NCI-H345 (cell line): Measurements from ENCODE around the gene CERKL.

Source experiments
- DNase-seq: peaks from one replicate; lab custom pipeline; 2025; lab: John Stamatoyannopoulos, UW

CERKL gene

DNA sequence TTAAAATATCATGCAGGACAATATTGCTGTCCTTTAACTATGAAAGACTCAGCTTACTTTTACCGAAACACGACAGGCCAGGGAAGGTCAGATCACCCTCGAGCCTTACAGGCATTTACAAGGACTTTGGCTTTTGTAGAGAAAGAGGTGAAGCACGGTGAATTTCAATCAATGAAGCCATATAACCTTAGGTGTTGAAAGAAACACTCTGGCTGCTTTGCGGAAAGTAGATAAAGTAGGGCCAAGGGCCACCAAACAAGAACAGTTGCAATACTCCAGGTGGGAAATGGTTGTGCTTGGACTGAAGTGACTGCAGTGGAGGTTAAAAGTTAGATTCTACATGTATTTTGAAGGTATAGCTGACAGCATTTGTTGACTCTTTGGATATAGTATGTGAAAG is 80.5 kb downstream of the CERKL start:
- no peak for DNase-seq

DNA sequence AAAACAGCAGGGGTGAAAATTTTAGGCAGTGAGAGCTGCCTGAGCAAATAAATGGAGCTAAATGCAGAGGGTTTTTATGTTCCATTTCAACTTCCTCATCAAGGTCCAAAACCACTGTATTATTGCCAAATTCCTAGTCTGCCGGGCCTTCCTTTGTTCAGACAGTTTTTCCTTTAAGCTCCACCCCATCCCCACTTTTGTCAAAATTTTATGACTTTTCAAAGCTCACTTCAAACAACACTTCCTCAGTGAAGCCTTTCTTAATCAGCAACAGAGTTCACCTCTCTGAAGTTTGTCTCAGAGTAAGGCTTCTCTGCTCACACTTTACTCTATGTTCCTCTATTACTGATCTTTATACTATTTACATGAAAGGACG is 81.3 kb downstream of the CERKL start:
- DNase-seq = peak; percentile 7

DNA sequence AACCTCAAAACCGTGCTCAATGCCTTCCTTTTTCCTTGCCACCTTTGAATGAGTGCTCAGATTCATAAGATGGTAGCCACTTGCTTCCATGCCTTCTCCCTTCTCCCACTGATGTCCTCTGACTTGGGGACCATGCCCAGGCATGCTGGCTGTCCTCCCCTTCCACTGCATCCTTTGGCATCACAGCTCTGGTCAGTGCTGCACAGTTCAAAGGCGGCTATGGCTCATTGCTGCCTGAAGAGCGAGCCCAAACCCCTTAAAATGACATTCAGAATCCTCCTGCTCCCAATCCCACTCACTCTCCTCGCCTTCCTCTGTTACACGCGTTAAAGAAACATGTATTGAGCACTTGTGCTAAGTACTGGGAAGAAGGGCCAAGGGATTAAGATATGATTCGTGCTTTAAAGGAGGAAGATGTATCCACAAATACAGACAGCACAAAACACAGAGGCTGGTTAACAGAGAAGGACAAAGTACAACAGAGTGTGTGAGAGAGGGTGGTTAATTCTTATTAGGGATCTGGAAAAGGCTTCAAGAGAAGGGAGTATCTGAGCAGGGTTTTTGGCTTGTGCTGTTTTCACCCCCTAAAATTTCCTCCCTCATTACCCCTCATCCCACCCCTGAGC is 81.8 kb downstream of the CERKL start:
- no peak for DNase-seq

DNA sequence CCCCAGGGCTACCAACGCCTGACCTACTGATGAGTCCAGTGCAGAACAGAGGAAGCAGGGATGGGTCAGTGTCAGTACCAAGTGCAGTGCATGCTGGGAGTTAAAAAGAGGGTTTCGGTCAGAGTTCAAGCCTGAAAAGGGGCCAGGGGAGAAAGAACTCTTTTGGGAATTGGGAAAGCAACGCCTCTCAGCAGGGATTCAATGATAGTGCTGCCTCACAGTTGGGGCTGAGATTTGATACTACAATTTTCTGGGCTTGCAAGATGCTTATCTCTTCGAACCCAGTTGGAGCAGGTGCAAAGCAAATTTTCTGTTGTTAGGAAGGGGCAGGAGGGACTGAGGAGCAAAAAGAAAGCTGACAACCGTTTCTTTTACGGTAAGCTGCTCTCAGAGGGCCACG is 82.6 kb downstream of the CERKL start:
- peak; percentile 80 for DNase-seq

DNA sequence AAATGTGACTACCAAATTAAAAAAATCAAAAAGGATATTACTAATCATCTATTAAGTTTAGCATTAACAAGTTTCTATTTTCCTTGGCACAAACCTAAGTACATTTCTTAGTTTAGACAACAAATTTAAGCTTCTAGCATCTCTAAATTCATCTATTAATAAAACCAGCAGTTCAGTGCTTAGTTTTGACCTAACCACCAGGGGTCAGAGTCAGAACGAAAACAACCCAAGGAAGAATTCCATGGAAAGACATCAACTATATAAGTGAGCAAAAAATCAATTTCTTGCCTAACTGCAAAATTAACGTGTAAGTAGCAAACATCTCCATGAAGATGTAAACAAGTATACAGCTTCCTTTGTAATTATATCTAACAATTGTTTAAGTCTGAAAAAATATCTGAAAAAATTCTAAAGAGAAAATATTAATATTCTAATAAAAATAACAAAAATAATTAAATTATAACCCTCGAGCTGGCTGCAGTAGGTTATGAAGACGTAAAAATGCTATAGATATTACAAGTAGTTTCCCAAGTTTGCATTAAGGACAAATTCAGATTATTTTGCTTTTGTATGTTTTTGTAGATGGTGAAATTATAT is 83.7 kb downstream of the CERKL start:
- peak; percentile 54 for DNase-seq

DNA sequence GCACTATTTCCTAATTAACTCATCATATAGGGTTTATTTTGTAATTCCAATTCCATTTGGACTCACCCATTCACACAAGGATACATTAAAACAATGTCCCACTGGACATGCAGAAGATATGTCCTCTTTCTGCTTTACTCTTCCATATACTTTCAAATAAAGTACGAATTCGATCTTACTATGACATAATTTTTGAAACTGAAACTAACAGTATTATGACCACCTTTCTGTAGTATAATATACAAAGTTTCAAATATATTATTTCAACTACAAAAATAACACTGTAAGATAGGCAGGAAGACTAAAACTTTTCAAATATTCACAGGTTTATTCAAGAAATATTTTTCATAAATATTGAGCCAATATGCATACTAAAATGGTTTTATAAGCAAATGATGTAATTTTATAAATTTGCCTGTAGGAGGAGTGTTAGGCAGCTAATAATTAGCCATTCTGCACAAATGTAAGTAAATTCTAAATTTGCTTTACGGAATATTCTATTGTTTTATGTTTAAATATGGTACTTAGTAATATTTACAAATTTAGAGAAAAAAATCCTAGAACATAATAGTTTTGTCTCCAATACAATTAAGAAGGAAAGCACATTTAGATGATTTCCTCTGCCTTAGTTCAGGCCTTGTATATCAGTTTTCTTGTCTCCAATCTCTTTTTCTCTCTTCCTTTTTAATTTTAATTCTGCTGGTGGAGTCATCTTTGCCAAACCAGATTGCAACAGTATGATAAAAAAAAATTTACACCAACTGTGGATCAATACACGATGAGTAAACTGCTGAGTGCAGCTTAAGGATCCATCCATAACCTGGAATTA is 85.9 kb downstream of the CERKL start:
- no peak for DNase-seq

DNA sequence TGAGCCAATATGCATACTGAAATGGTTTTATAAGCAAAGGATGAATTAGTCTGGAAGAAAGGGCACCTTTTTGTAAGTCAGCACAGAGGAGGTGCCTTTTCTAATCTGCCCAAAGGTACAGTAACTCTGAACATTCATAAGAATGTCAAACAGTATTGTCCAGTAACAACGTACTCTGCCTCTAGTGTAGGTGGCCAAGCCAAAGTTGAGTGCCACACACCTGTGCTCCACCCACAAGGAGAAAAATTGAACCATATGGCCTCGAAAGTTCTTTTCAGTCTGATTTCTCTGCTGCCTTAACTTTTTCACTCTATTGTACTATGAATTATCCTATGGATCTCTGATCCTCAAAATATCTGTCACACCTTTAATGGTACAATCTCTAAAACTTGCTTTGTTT is 86.8 kb downstream of the CERKL start:
- no peak for DNase-seq

DNA sequence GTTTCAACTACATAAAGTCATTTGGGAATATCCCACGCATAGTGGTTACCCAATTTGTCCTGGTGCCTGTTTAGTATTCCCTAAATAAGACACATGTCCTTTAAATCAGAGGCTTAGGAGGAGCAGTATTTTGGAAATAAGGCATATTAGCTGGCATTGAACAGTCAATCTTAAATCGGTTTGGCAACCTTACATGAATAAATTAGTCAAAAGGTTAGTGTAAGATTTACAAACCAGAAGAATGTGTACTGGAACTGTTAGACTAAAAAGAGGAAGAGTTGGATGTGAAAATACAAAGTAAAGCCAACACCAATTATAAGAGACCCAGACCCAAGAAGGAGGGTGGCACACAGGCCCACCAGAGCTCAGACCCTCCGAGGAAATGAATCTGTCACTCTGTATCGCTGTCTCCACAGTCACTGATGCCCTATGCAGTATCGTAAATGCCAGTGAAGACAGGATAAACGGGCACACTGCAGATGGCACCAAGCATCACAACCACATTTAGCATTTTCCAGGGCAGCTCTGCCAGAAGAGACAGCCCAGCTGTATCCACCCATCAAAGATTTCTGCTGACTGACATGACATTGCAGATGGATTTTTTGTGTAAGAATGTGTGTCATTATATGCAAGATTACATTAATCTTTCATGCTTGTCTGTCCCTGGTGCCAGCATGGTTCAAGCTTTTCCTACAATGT is 90.4 kb downstream of the CERKL start:
- no peak for DNase-seq

DNA sequence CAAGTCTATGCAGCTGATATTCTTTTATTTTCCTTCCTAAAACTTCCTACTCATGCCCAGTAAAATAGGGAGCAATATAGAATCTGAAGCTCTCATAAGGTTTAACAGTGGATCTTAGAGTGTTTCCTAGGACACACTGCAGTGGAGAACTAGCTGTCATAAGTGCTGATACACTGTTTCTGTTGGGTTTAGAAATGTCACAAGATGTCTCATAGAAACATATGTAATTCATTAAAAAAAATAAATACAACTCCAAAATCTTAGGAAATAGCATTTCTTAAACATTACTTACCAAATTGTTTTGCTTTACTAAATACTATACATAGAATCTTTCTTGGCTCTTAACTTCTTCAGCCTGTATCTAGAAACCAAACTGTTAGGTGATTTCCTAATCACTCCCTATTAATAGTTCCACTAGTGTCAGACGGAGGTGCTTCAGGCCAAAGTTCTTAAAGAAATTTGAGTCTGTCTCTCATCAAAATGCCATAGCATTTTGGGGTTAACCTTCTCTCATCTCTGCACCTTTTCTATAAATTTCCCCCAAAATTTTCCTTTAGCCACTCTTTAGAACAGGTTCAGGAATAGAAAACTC is 93.7 kb downstream of the CERKL start:
- DNase-seq = no peak

DNA sequence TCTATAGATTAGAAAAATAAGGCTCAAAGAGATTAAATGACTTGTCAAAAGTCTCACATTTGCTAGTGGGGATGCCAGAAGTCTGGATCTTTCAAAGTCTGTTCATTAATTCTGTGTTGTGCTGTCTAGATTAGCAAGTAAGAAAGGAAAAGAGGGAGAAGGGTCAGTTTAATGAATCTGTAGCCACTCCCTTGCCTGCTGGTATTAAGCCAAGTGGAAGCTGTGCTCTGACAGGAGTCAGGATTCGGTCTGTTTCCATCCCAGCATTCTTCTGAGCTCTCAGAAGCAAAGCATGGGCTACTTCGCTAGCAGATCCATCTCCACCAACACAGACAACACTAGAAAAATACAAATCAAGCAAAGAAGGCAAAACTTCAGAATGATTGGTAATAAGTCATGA is 98.5 kb downstream of the CERKL start:
- DNase-seq = no peak

DNA sequence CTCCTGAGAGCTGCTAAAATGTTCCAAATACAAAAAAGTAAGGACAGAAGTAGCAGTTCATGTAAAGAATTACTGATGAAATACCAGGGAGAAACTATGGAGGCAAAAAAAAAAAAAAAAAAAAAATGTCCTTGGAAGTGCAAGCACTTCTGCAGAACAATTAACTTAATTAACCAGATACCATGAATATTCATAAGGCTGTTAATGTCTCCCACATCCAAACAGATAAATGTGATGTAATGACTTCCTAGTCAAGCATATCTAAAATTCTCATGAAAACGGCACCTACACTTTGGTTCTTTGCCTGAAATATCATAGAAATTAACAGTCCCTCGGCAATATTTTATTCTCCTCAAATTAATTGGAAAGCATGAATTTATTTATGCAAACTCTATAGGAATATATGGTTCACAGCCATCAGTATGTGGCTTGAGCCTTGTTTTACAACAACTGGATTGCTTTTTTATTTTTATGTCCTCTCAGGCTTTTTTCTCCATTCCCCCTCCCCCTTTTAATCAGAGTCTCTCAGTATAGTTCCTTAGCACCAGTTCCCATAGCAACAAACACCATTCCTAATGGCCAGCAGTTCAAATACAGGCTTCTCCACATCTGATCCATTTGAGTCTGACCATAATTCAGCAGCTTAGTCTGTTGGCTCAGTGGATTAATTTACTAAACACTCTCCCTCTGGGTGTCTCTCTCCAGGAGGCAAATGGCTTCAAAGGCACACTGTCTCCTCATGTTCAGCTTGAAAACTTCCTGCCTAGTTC is 102.7 kb downstream of the CERKL start:
- peak; percentile 11 for DNase-seq

DNA sequence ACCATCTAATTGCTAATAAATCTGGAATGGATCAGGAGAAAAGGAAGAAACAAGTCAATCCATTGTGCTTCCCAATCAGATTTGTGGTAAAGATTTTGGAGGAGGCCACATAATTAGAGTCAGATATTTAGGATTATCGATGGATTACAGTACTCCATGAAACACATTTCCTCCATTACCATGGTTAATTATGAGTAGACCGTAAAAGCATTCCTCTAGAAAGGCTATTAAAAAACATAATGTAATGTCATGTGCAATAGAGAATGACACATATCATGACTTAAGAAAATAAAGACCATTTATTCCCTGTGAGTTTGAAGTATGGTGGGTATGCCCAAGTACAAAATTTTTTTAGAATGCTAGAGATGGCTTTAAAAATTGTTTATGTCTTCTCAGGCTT is 103.7 kb downstream of the CERKL start:
- DNase-seq = no peak

DNA sequence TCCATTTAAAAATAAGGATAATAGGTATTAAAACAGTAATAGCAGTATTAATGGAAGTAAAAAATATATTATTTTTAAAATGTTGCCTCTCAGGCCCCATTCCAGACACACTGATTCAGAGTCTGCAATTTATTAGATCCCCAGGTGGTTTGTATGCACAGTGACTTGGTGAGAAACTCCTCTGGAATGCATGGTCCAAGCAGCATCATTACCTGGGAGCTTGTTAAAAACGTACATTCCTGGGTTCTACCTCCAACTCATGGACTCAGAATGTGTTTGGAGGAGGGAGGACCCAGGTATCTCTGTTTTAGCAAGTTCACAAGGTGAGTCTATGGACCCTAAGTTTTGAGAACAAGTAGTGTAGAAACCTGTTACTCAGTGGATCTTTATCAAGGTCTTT is 104.1 kb downstream of the CERKL start:
- no peak for DNase-seq

DNA sequence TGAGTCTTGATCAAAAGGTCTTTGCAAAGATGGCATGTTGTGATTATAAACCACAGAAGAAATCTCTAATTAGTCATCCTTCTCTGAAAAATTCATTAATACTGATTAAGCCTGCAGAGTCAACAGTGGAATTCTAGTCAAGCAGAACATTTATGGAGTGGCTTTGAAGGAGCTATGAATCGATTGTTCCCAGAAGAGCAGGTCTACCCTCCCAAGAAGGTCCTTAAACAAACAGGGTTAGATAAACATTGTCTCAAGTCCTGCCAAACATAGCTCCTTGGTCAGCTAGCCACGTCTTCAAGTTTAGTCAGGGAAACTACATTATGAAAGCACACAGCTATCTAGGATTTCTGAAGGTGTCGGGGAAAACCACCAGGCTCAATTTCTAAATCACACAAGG is 110.8 kb downstream of the CERKL start:
- no peak for DNase-seq

DNA sequence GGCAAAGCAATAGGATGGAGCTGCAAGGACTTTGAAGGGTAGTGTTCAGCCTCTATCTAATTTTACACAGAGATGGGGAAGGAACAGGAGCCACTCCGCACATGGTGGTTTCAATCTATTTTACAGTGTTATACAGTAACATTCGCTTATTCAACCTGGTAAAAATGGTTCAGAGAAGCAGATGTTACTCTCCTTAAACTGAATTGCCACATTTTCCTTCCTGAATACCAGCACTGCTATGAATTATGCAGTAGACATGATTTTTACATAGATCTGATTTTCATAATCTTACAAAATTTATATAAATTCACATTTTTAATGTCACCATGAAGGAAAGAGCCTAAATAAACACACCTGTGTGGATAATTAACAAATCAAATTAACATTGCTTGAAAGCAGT is 114.7 kb downstream of the CERKL start:
- DNase-seq = no peak

DNA sequence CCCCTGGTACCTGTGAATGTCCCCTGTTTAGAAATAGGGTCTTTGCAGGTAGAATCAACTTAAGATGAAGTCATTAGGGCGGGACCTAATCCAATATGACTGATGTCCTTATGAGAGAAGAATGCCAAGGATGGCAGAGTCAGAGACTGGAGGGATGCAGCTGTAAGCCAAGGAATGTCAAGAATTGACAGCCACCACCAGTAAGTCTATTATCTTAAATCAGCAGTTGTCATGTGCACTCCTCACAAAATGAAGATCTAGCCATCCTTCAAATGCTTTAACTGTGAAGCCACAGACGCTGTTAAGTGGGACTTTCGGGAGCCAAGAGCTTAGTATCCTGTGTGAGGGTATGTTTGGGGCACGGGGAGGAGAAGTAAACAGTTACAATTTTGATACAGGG is 116.5 kb downstream of the CERKL start:
- DNase-seq = no peak

DNA sequence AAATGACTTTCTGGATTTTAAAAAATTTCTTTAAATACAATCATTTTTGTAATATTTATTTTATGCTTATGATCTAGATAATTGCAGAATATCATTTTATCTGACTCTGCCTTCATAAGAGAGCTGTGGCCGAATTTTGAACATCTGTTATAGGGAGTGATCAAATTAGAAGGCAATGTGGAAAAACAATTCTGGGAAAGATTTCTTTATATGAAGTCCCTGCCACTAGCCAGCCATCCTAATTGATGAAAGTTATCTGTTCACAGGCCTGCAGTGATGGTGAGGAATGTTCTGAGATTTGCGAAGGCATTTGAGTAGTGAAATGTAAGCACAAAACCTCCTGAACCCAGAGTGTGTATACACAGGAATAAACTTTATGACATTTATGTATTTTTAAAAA is 120.2 kb downstream of the CERKL start:
- DNase-seq = no peak

DNA sequence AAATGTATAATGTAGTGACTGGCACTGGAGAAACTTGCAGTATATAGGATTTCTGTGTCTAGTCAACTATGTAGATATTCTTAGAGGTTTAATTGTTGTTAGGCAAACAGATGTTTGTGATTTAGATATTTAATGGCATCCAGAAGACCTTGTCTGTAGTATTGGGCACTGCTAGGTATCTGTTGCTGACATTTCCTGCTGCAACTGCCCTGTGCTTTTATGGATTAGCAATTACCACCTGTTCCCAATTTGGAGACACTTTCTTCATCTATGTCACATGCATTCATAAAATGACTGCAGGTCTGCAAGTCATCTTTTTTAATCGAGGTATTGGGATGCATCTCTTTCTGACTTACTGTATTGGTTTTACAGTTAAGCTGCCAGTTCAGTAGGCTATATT is 128.5 kb downstream of the CERKL start:
- no peak for DNase-seq

DNA sequence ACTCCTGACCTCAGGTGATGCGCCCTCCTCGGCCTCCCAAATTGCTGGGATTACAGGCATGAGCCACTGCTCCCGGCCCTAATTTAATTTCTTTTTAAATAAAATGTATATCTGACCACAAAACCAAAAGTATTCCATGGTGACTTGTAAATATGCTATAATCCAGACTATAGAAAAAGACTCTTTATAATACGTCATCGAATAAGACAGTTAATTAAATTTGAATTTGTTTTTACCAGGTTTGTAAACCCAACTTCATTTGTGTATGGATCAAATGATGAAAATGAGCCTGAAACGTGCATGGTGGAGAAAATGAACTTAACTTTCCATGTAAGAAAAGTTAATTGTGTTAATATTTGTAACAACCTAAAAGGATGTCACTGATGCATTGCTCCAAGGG is 129.8 kb downstream of the CERKL start:
- no peak for DNase-seq

DNA sequence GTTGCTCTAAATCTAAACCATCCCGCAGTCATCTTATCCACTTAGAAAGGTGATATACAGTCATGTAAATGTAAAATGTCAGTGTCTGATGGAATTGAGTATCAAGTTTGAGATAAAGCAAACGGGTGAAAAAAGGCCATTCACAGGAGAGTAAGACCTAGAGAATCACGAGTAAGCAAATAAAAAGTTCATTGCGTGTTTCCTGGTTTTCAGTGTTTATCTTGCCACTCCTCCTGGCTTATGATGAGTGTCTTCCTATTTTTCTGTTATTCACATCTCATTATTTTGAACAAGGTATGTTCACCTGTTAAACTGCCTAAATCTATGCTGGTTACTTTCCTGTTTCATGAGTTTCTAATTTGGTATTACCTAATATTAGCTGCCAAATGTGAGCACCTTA is 130.9 kb downstream of the CERKL start:
- DNase-seq = no peak

DNA sequence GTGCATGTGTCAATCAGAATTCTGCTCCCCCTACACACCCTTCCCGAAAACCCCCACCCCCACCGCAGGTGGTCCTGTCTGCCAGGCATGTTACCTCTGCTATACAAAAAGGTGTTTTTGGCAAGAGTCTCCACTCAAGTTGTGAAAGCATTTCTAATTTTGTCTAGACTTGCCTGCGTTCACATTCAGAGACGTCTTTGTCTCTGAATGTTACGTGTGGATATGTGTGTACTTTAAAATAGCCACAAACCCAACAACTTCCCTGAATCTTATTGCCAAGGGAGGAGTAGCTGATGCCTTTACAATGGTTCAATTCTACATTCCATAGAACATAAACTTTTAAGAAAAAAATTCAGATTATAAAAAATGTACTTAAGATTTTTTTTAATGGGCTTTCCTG is 133.1 kb downstream of the CERKL start:
- peak; percentile 23 for DNase-seq

DNA sequence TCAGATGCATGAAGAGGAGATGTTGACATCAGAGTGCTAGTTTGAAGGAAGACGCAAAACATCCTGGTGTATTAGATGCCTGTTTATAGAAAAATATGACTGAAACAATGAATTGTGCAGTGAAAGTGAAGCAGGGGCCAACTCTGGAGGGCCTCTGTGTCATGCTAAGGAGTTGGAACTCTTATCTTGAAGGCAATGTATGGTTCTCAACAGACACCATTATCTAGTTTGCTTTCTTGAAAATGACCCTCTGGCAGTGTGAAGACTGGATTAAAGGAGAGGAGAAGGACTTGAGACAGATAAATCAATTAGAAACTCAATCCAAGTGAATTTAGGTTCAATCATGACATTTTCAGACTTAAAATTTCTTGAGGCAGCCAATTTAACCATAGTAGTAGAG is 136.7 kb downstream of the CERKL start:
- no peak for DNase-seq
